H9 (cell line): ENCODE data around the gene C1orf21. TPM values are rescaled to one million over a fixed set of nuclear protein-coding genes. Genes with fewer than 3 reads are reported as not detected.

Experiments used
- DNase-seq: peaks from one replicate; pipeline ENCODE4 v3.0.0-alpha.2; 2017
- H2AFZ ChIP-seq: one replicate; pipeline ENCODE4 v1.6.1; 2013; ENCODE audit warnings: mild to moderate bottlenecking, low read length, control low read depth, moderate library complexity
- H2AK5ac ChIP-seq: 2 replicates; pipeline ENCODE4 v1.6.1; 2013; ENCODE audit warnings: low read length, control low read depth, mixed read lengths; ENCODE audit not compliant: insufficient read length
- H2BK120ac ChIP-seq: one replicate; pipeline ENCODE4 v1.6.1; 2013; ENCODE audit warnings: low read depth, mild to moderate bottlenecking, low read length, control low read depth, inconsistent platforms; ENCODE audit not compliant: poor library complexity, severe bottlenecking
- H2BK12ac ChIP-seq: 2 replicates; pipeline ENCODE4 v1.6.1; 2013; ENCODE audit warnings: low read length, control low read depth, mixed read lengths, low read depth; ENCODE audit not compliant: insufficient read length
- H2BK15ac ChIP-seq: 2 replicates; pipeline ENCODE4 v1.6.1; 2013; ENCODE audit warnings: low read depth, low read length, control low read depth
- H2BK20ac ChIP-seq: one replicate; pipeline ENCODE4 v1.6.1; 2013; ENCODE audit warnings: low read depth, mild to moderate bottlenecking, low read length, control low read depth, inconsistent platforms; ENCODE audit not compliant: poor library complexity, severe bottlenecking
- H2BK5ac ChIP-seq: 2 replicates; pipeline ENCODE4 v1.6.1; 2013; ENCODE audit warnings: low read length, control low read depth, mixed read lengths; ENCODE audit not compliant: insufficient read length
- H3K14ac ChIP-seq: 2 replicates; pipeline ENCODE4 v1.6.1; 2013; ENCODE audit warnings: low read length, control low read depth; ENCODE audit not compliant: insufficient read depth
- H3K18ac ChIP-seq: 2 replicates; pipeline ENCODE4 v1.6.1; 2013; ENCODE audit warnings: low read depth, mild to moderate bottlenecking, mixed read lengths, low read length, control low read depth; ENCODE audit not compliant: insufficient read length
- H3K23ac ChIP-seq: 2 replicates; pipeline ENCODE4 v1.6.1; 2013; ENCODE audit warnings: low read length, control low read depth, mixed read lengths, low read depth; ENCODE audit not compliant: insufficient read length
- H3K23me2 ChIP-seq: 2 replicates; pipeline ENCODE4 v1.6.1; 2013; ENCODE audit warnings: low read depth, mild to moderate bottlenecking, mixed read lengths, low read length, control low read depth; ENCODE audit not compliant: insufficient read length, poor library complexity, severe bottlenecking
- H3K27ac ChIP-seq: 2 replicates; pipeline ENCODE4 v1.5.1; 2013; ENCODE audit warnings: low read length, control low read depth, mixed read lengths, low read depth; ENCODE audit not compliant: insufficient read length
- H3K27me3 ChIP-seq: 2 replicates; pipeline ENCODE4 v1.6.1; 2013; ENCODE audit warnings: low read length, control low read depth, inconsistent platforms; ENCODE audit not compliant: insufficient read depth
- H3K4ac ChIP-seq: 2 replicates; pipeline ENCODE4 v1.6.1; 2013; ENCODE audit warnings: low read depth, mild to moderate bottlenecking, control low read depth, inconsistent platforms, low read length, moderate library complexity
- H3K4me1 ChIP-seq: 2 replicates; pipeline ENCODE4 v1.6.1; 2013; ENCODE audit warnings: low read length, control low read depth, inconsistent platforms; ENCODE audit not compliant: insufficient read depth
- H3K4me2 ChIP-seq: 2 replicates; pipeline ENCODE4 v1.6.1; 2013; ENCODE audit warnings: low read length, control low read depth, mixed read lengths; ENCODE audit not compliant: insufficient read length, insufficient read depth
- H3K56ac ChIP-seq: 2 replicates; pipeline ENCODE4 v1.6.1; 2013; ENCODE audit warnings: low read depth, mild to moderate bottlenecking, mixed read lengths, low read length, control low read depth; ENCODE audit not compliant: insufficient read length
- H3K79me1 ChIP-seq: 2 replicates; pipeline ENCODE4 v1.6.1; 2013; ENCODE audit warnings: low read depth, mild to moderate bottlenecking, moderate library complexity, low read length, control low read depth, inconsistent platforms; ENCODE audit not compliant: insufficient read depth, poor library complexity, severe bottlenecking
- H3K79me2 ChIP-seq: 2 replicates; pipeline ENCODE4 v1.6.1; 2013; ENCODE audit warnings: low read length, control low read depth, inconsistent platforms; ENCODE audit not compliant: insufficient read depth
- H3K9ac ChIP-seq: 2 replicates; pipeline ENCODE4 v1.6.1; 2013; ENCODE audit warnings: low read length, control low read depth, mixed read lengths; ENCODE audit not compliant: insufficient read length; ENCODE audit errors: extremely low read depth
- H3K9me3 ChIP-seq: one replicate; pipeline ENCODE4 v1.6.1; 2013; ENCODE audit warnings: low read depth, low read length, inconsistent platforms; ENCODE audit not compliant: control insufficient read depth
- H3T11ph ChIP-seq: one replicate; pipeline ENCODE4 v1.6.1; 2013; ENCODE audit warnings: mild to moderate bottlenecking, low read length, control low read depth, inconsistent platforms
- H4K20me1 ChIP-seq: one replicate; pipeline ENCODE4 v1.6.1; 2013; ENCODE audit not compliant: control insufficient read depth, insufficient read length, insufficient read depth
- H4K5ac ChIP-seq: 2 replicates; pipeline ENCODE4 v1.6.1; 2013; ENCODE audit warnings: low read depth, mild to moderate bottlenecking, mixed read lengths, low read length, control low read depth; ENCODE audit not compliant: insufficient read length
- H4K8ac ChIP-seq: replicated peaks from 2 replicates; pipeline ENCODE4 v1.6.1; 2013; ENCODE audit warnings: low read length, control low read depth, mixed read lengths, low read depth; ENCODE audit not compliant: insufficient read length
- H4K91ac ChIP-seq: 2 replicates; pipeline ENCODE4 v1.6.1; 2013; ENCODE audit warnings: low read depth, mild to moderate bottlenecking, moderate library complexity, mixed read lengths, low read length, control low read depth; ENCODE audit not compliant: insufficient read length
- H3K27ac Mint-ChIP-seq, 3 experiments: 2 replicates in 2 of 3; 3 replicates in 1 of 3; pipeline ENCODE4 v1.8.0; 2020 to 2021; ENCODE audit warnings: mixed read lengths in 3 of 3, mild to moderate bottlenecking in 1 of 3, moderate library complexity in 1 of 3
- H3K27me3 Mint-ChIP-seq: 2 replicates; pipeline ENCODE4 v1.8.0; 2021; ENCODE audit warnings: low read depth, mild to moderate bottlenecking, moderate library complexity, mixed read lengths
- H3K36me3 Mint-ChIP-seq, 3 experiments: 2 replicates in 2 of 3; 3 replicates in 1 of 3; pipeline ENCODE4 v1.8.0; 2020 to 2021; ENCODE audit warnings: low read depth in 3 of 3, mixed read lengths in 3 of 3; ENCODE audit not compliant: insufficient read depth in 1 of 3
- H3K4me1 Mint-ChIP-seq, 2 experiments: 2 replicates each; pipeline ENCODE4 v1.8.0; 2020; ENCODE audit warnings: mixed read lengths in 2 of 2
- H3K4me3 Mint-ChIP-seq, 2 experiments: 2 replicates in 1 of 2; 3 replicates in 1 of 2; pipeline ENCODE4 v1.8.0; 2020 to 2021; ENCODE audit warnings: mild to moderate bottlenecking in 2 of 2, mixed read lengths in 2 of 2, moderate library complexity in 1 of 2
- H3K9me3 Mint-ChIP-seq, 2 experiments: 2 replicates in 1 of 2; 3 replicates in 1 of 2; pipeline ENCODE4 v1.8.0; 2020; ENCODE audit warnings: mild to moderate bottlenecking in 2 of 2, mixed read lengths in 2 of 2, moderate library complexity in 1 of 2
- CTCF ChIP-seq: fragments of 200-600 bp; sonication (generic); conservative IDR thresholded peaks from 3 replicates; pipeline ENCODE4 v1.8.0; 2021; ENCODE audit warnings: antibody characterized with exemption, mild to moderate bottlenecking
- WGBS: extraction: QIAGEN DNeasy Blood & Tissue Kit; methylation state at CpG from one replicate; pipeline ENCODE4 v1.1.7; 2013; ENCODE audit warnings: missing lambda C conversion rate, low lambda C conversion rate, mixed read lengths; ENCODE audit not compliant: insufficient read length; ENCODE audit errors: extremely low coverage; 5-methylcytosine and 5-hydroxymethylcytosine counted together
- total RNA-seq: library from RNA; stranded (reverse); gene quantifications from 2 replicates; pipeline ENCODE4 v1.2.1, GENCODE V29; 2021

The C1orf21 gene
- total RNA-seq, 1 experiment from 2014 or later: 36.0 TPM

GRCh38 chr1:184408580-184408979 is 21.8 kb downstream of the C1orf21 start:
- no peak overlapping the region for H3K56ac ChIP-seq
- H4K8ac ChIP-seq: no peak overlapping the region
- Mint-ChIP-seq H3K9me3 (no peaks in the 10 kb centered on the region), H3K27ac (peak overlapping the region; percentile 1 to 83 (median 21); a peak in 3 of 7 replicates), H3K36me3 (peaks cover 0 to 8% (median 0%) of the 10 kb centered on the region in 3 experiments; a peak in 2 of 7 replicates), H3K4me3 (no peak overlapping the region), H3K27me3 (no peaks in the 10 kb centered on the region), H3K4me1 (peaks cover 41 to 61% of the 10 kb centered on the region in 2 experiments)
- DNase-seq: no peak
- H3T11ph ChIP-seq: no peak overlapping the region
- no peak overlapping the region for H2BK15ac ChIP-seq
- H3K23ac ChIP-seq: no peak overlapping the region
- H3K27ac ChIP-seq: no peak overlapping the region
- H4K5ac ChIP-seq: no peak overlapping the region
- no peak overlapping the region for H2AFZ ChIP-seq
- no peak overlapping the region for H4K91ac ChIP-seq
- H3K9me3 ChIP-seq: no peaks in the 10 kb centered on the region
- no peak overlapping the region for H3K9ac ChIP-seq
- H4K20me1 ChIP-seq: no peaks in the 10 kb centered on the region
- H2BK12ac ChIP-seq: no peak overlapping the region
- H3K4ac ChIP-seq: no peak overlapping the region
- no peaks in the 10 kb centered on the region for H3K27me3 ChIP-seq
- no peak overlapping the region for H3K14ac ChIP-seq
- no CpG with 5 or more reads among the region's 2 CpGs for WGBS
- H3K79me1 ChIP-seq: no peaks in the 10 kb centered on the region
- H2AK5ac ChIP-seq: no peak overlapping the region
- H3K18ac ChIP-seq: no peak overlapping the region
- no peak for TF ChIP-seq CTCF
- no peaks in the 10 kb centered on the region for H3K23me2 ChIP-seq
- no peak overlapping the region for H2BK120ac ChIP-seq
- no peaks in the 10 kb centered on the region for H3K79me2 ChIP-seq
- 0 out of 2 replicates have a peak, but pooled peaks cover 1% of the 10 kb centered on the region for H3K4me1 ChIP-seq
- no peak overlapping the region for H3K4me2 ChIP-seq
- H2BK20ac ChIP-seq: no peak overlapping the region
- no peak overlapping the region for H2BK5ac ChIP-seq
